HG03575 (cell line): ENCODE measurements around the gene IQCF6.
"Not testable (repeated sequence)": the region's sequence is repeated elsewhere in the genome, so short reads cannot be mapped to it uniquely, and the experiment has no call there.

Experiments
- ATAC-seq: cut with Tn5 transposase; IDR thresholded peaks from one replicate; pipeline ENCODE4 v1.9.1; 2021; ENCODE audit not compliant: unreplicated experiment, insufficient number of reproducible peaks, low FRiP score; ENCODE audit errors: extremely low read depth

IQCF6 gene

GRCh38 chr3:51778554-51778953, 483 bp downstream of the IQCF6 start:
- ATAC-seq = no peak

GRCh38 chr3:51777985-51778384, 1.1 kb downstream of the IQCF6 start:
- no peak for ATAC-seq

- ATAC-seq = no peak
Observed at GRCh38 chr3:51773529-51774056, 5.4 kb downstream of the IQCF6 start.

- ATAC-seq = no peak
Observed at GRCh38 chr3:51759203-51759602, 19.8 kb downstream of the IQCF6 start.

GRCh38 chr3:51753763-51754750, 25.0 kb downstream of the IQCF6 start:
- ATAC-seq = not testable (repeated sequence)

GRCh38 chr3:51751287-51751686, 27.8 kb downstream of the IQCF6 start:
- no peak for ATAC-seq

- ATAC-seq = no peak
Observed at GRCh38 chr3:51750878-51751277, 28.2 kb downstream of the IQCF6 start.

- ATAC-seq = no peak
Observed at GRCh38 chr3:51748327-51748726, 30.7 kb downstream of the IQCF6 start.

- no peak for ATAC-seq
Observed at GRCh38 chr3:51747840-51748239, 31.2 kb downstream of the IQCF6 start.

- not testable (repeated sequence) for ATAC-seq
Observed at GRCh38 chr3:51742978-51743377, 36.1 kb downstream of the IQCF6 start.

- ATAC-seq = not testable (repeated sequence)
Observed at GRCh38 chr3:51742320-51742719, 36.7 kb downstream of the IQCF6 start.

- no peak for ATAC-seq
Observed at GRCh38 chr3:51739110-51739509, 39.9 kb downstream of the IQCF6 start.

GRCh38 chr3:51735950-51736349, 43.1 kb downstream of the IQCF6 start:
- no peak for ATAC-seq

GRCh38 chr3:51735039-51735438, 44.0 kb downstream of the IQCF6 start:
- ATAC-seq = no peak

GRCh38 chr3:51734572-51734907, 44.5 kb downstream of the IQCF6 start:
- no peak for ATAC-seq

GRCh38 chr3:51733859-51734571, 45.0 kb downstream of the IQCF6 start:
- ATAC-seq = no peak

GRCh38 chr3:51729042-51729633, 49.9 kb downstream of the IQCF6 start:
- ATAC-seq = no peak
